Left ventricle myocardium inferior (tissue), 1 donor: ENCODE measurements around the gene MST1. TPM values are rescaled to one million over a fixed set of nuclear protein-coding genes. Genes with fewer than 3 reads are reported as not detected.

ENCODE experiments used
- DNase-seq: peaks from one replicate; pipeline ENCODE4 v3.0.0-alpha.2; 2020
- H3K27ac ChIP-seq: fragments of 200-600 bp; replicated peaks from 2 replicates; pipeline ENCODE4 v1.8.0; 2021
- H3K27me3 ChIP-seq: fragments of 200-600 bp; 2 replicates; pipeline ENCODE4 v1.8.0; 2021; ENCODE audit warnings: low read depth
- H3K36me3 ChIP-seq: fragments of 200-600 bp; 2 replicates; pipeline ENCODE4 v1.8.0; 2021
- H3K4me1 ChIP-seq: fragments of 200-600 bp; 2 replicates; pipeline ENCODE4 v1.8.0; 2021
- H3K4me3 ChIP-seq: fragments of 200-600 bp; 2 replicates; pipeline ENCODE4 v1.8.0; 2021; ENCODE audit warnings: mild to moderate bottlenecking, moderate library complexity
- H3K9me3 ChIP-seq: fragments of 200-600 bp; replicated peaks from 2 replicates; pipeline ENCODE4 v1.8.0; 2021
- CTCF ChIP-seq: fragments of 200-600 bp; IDR thresholded peaks from 2 replicates; pipeline ENCODE4 v1.8.0; 2021; ENCODE audit warnings: antibody characterized with exemption, mild to moderate bottlenecking, borderline replicate concordance
- intact Hi-C: fragments of 100-400 bp; cut with micrococcal nuclease; formaldehyde crosslinking; loops from one replicate; pipeline ENCODE4 v1.11.0; 2022
- total RNA-seq: library from RNA; stranded (reverse); fragmentation: NEBNext Ultra II Directional; extraction: Animal tissue kit (Norgen Biotek cat#: 25700); gene quantifications from one replicate; pipeline ENCODE4 v1.2.1, GENCODE V29; 2021
- donor health status: DM: no; HTN: yes; CAD: no; lungs with severe emphysema.

The MST1 gene
- total RNA-seq, 1 donor from 2014 or later: 5.4 TPM

DNA sequence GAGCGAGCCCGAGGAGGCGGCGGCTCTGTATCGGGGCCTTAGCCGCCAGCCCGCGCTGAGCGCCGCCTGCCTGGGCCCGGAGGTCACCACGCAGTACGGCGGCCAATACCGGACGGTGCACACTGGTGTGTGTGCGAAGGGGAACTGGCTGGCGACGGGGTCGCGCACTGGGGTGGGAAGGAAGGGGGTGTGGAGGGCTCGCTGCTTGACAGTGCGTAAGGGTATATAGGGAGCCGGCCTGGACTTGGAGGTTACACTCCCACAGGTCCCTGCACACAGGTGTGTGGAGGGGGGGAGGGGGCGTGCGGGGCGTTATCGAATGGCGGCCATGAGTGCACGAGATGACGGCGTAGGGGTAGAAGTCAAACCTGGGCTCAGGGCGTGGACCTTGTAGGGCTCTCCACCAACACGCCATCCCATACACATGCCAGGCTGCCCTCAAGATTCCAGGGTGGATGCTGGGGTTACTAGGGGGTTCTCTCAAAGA lies 14.7 kb downstream of the MST1 start:
- no peak for DNase-seq
- Histone ChIP-seq H3K9me3 (no peaks in the 10 kb centered on the region), H3K27me3 (no peaks in the 10 kb centered on the region), H3K4me3 (peak overlapping the region; percentile 88), H3K4me1 (peaks cover 33% of the 10 kb centered on the region), H3K27ac (peak overlapping the region; percentile 97), H3K36me3 (peaks cover 40% of the 10 kb centered on the region)
- intact Hi-C loops: no loop called here
- peak; percentile 17 for TF ChIP-seq CTCF

- H3K27ac ChIP-seq: peak within 1 kb of the TSS; percentile 97
Measured at GRCh38 chr3:49673715-49674496, 15.4 kb downstream of the MST1 start, which contains the start of gene APEH. APEH (plus strand) TSS chr3:49674351; CDS start chr3:49674402, 51 bp downstream.

GRCh38 chr3:49673121-49673714 lies 16.1 kb downstream of the MST1 start:
- H3K27ac ChIP-seq: peak overlapping the region; percentile 97
- TF ChIP-seq CTCF: no peak
- H3K4me1 ChIP-seq: peaks cover 33% of the 10 kb centered on the region
- H3K9me3 ChIP-seq: no peaks in the 10 kb centered on the region
- no peak for DNase-seq
- no peaks in the 10 kb centered on the region for H3K27me3 ChIP-seq
- peak overlapping the region; percentile 88 for H3K4me3 ChIP-seq
- H3K36me3 ChIP-seq: peaks cover 27% of the 10 kb centered on the region
- intact Hi-C loops: no loop called here

More at GRCh38 chr3:49673715-49674496, 15.4 kb downstream of the MST1 start, which contains the start of gene APEH:
- Histone ChIP-seq H3K4me1 (peaks cover 33% of the 10 kb centered on the region), H3K4me3 (peak within 1 kb of the TSS; percentile 88), H3K36me3 (peaks cover 34% of the 10 kb centered on the region), H3K27me3 (no peaks in the 10 kb centered on the region), H3K9me3 (no peaks in the 10 kb centered on the region)
- no peak for TF ChIP-seq CTCF
- DNase-seq: peak; percentile 96
- intact Hi-C loops: no loop called here

DNA sequence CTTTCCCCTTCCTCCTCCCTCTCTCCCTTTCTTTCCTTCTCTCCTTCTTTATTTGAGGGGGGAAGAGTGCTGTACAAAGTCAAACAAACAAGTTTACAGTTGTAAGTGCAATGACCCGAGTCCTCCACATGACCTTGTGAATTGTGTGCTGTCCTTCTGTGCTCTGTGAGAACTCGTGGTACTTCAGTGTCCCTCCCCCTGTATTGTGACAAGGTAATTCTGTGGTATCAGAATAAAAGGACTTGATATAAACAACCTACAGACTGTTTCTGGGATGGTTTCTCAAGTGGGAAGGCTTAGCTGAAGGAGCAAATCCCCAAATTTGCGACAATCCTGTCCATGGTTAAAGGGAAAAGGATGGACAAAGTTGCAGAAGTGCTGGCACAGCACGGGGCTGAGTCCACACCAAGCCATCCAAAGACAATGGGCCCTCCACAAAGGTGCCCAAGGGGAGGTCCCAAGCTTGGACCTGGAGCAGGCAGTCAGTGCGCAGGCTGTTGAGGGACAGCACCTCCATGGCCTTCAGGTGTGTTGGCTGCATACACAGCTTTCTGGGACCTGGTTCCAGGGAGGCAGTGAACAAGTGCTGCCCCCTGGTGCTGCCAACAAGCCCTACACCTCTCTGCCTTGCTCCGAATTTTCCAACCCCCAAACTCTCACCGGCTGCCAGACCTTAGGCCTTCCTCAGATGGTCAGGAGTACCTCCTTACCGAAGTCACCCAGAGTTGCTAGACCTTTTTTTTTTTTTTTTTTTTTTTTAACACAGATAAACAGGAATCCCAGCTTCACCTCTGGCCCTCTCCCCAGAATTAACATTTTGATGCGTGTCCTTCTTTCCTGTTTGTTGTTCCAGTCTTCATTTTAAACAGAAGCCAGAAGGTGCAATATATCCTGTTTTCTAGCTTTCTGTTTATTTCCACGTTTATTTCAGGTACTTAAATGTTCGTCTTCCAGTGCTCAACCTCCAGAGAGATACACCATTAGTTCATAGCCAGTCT lies 17.7 kb downstream of the MST1 start:
- Histone ChIP-seq H3K9me3 (no peaks in the 10 kb centered on the region), H3K4me1 (peaks cover 33% of the 10 kb centered on the region), H3K36me3 (peaks cover 11% of the 10 kb centered on the region), H3K27ac (no peak overlapping the region), H3K4me3 (no peak overlapping the region), H3K27me3 (no peaks in the 10 kb centered on the region)
- intact Hi-C loops: loop anchor here (2.0 kb wide), 1 partner anchor 133 kb away; no protein-coding TSS in a partner anchor
- TF ChIP-seq CTCF: peak; percentile 83
- peak; percentile 52 for DNase-seq

- intact Hi-C loops: loop anchor here (2.0 kb wide), 1 partner anchor 132 kb away; no protein-coding TSS in a partner anchor
- no peaks in the 10 kb centered on the region for H3K27me3 ChIP-seq
- DNase-seq: no peak
- H3K4me1 ChIP-seq: peaks cover 34% of the 10 kb centered on the region
- no peak overlapping the region for H3K27ac ChIP-seq
- TF ChIP-seq CTCF: no peak
- H3K4me3 ChIP-seq: no peak overlapping the region
- no peaks in the 10 kb centered on the region for H3K9me3 ChIP-seq
- H3K36me3 ChIP-seq: peaks cover 4% of the 10 kb centered on the region
Measured at GRCh38 chr3:49670940-49671290, 18.4 kb downstream of the MST1 start.
